Cardiac muscle cell (in vitro differentiated cells and primary cell): ENCODE results near the gene RIMBP2. TPM values are rescaled to one million over a fixed set of nuclear protein-coding genes. Genes with fewer than 3 reads are reported as not detected.

Source experiments
- DNase-seq, 2 donors: peaks; one replicate each; pipeline versions ENCODE4 v3.0.0 to v3.0.0-alpha.2; 2010 to 2017; ENCODE audit warnings: low read depth in 1 of 2, low spot score in 1 of 2
- H3K27ac ChIP-seq: fragments of 200-600 bp; sonication (generic); 2 replicates; pipeline ENCODE4 v1.5.1; 2016
- H3K27me3 ChIP-seq: fragments of 200-600 bp; sonication (generic); 2 replicates; pipeline ENCODE4 v1.6.0; 2016; ENCODE audit warnings: control low read depth
- H3K36me3 ChIP-seq: fragments of 200-600 bp; sonication (generic); 2 replicates; pipeline ENCODE4 v1.5.1; 2016; ENCODE audit warnings: control low read depth
- H3K4me1 ChIP-seq: fragments of 200-600 bp; sonication (generic); 2 replicates; pipeline ENCODE4 v1.8.1; 2017; ENCODE audit warnings: low read depth, mild to moderate bottlenecking, mixed run types
- H3K4me3 ChIP-seq: fragments of 200-600 bp; sonication (generic); 2 replicates; pipeline ENCODE4 v1.5.1; 2016; ENCODE audit warnings: mild to moderate bottlenecking
- H3K9me3 ChIP-seq: fragments of 200-600 bp; sonication (generic); 2 replicates; pipeline ENCODE4 v1.5.1; 2017; ENCODE audit warnings: low read depth, mild to moderate bottlenecking, control low read depth
- CTCF ChIP-seq: IDR thresholded peaks from 2 replicates; pipeline ENCODE4 v1.5.1; 2012; ENCODE audit warnings: low read depth, mild to moderate bottlenecking, low read length
- polyA plus RNA-seq: library from polyadenylated mRNA; unstranded; fragments of >200 nt; fragmentation: Nextera tagmentation; extraction: Ambion mirVana; gene quantifications from 2 replicates; pipeline ENCODE4 v1.2.1, GENCODE V29; 2016
- total RNA-seq: library from RNA; depleted of rRNA; stranded (reverse); fragments of >200 nt; gene quantifications from 2 replicates; pipeline ENCODE4 v1.2.3, GENCODE V29; 2016

RIMBP2 gene
- total and polyA plus RNA-seq, 2 experiments from 2014 or later = 2.6 to 10.5 TPM

DNA sequence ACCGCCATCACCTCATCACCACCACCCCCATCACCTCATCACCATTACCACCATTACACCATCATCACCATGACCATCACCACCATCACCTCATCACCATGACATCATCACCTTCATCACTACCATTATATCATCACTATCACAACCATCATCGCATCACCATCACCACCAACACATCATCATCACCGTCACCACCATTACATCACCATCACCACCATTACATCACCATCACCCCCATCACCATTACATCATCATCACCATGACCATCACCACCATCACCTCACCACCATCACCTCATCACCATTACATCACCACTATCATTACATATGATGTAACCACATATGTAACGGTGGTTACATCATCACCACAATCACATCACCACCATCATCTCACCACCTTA, 132.3 kb downstream of the RIMBP2 start:
- H3K4me3 ChIP-seq = no peak overlapping the region
- H3K27me3 ChIP-seq = no peaks in the 10 kb centered on the region
- H3K9me3 ChIP-seq = no peaks in the 10 kb centered on the region
- no peak overlapping the region for H3K27ac ChIP-seq
- TF ChIP-seq CTCF = no peak
- no peak for DNase-seq
- no peaks in the 10 kb centered on the region for H3K4me1 ChIP-seq
- H3K36me3 ChIP-seq = no peaks in the 10 kb centered on the region

DNA sequence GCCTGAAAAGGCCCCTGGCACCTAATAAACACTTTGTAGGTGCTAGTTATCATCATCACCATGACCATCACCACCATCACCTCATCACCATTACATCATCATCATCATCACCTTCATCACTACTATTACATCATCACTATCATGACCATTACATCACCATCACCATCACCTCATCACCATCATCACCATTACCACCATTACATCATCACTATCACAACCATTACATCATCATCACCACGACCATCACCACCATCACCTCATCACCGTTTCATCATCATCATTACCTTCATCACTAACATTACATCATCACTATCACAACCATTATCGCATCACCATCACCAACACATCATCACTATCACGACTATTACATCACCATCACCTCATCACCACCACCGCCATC, 132.8 kb downstream of the RIMBP2 start:
- no peak overlapping the region for H3K4me3 ChIP-seq
- no peaks in the 10 kb centered on the region for H3K27me3 ChIP-seq
- no peak overlapping the region for H3K27ac ChIP-seq
- no peaks in the 10 kb centered on the region for H3K9me3 ChIP-seq
- H3K4me1 ChIP-seq = no peaks in the 10 kb centered on the region
- DNase-seq = no peak
- no peak for TF ChIP-seq CTCF
- H3K36me3 ChIP-seq = no peaks in the 10 kb centered on the region

- Histone ChIP-seq H3K27me3 (no peaks in the 10 kb centered on the region), H3K9me3 (no peaks in the 10 kb centered on the region), H3K27ac (no peak overlapping the region), H3K4me3 (no peak overlapping the region), H3K36me3 (no peaks in the 10 kb centered on the region), H3K4me1 (no peaks in the 10 kb centered on the region)
- no peak for TF ChIP-seq CTCF
- DNase-seq = no peak
Observed at GRCh38 chr12:130582286-130582685, 133.8 kb downstream of the RIMBP2 start.

- DNase-seq = no peak
- Histone ChIP-seq H3K27ac (no peak overlapping the region), H3K9me3 (no peaks in the 10 kb centered on the region), H3K36me3 (no peaks in the 10 kb centered on the region), H3K4me1 (no peaks in the 10 kb centered on the region), H3K27me3 (no peaks in the 10 kb centered on the region), H3K4me3 (no peak overlapping the region)
- no peak for TF ChIP-seq CTCF
Observed at GRCh38 chr12:130581782-130582181, 134.3 kb downstream of the RIMBP2 start.

DNA sequence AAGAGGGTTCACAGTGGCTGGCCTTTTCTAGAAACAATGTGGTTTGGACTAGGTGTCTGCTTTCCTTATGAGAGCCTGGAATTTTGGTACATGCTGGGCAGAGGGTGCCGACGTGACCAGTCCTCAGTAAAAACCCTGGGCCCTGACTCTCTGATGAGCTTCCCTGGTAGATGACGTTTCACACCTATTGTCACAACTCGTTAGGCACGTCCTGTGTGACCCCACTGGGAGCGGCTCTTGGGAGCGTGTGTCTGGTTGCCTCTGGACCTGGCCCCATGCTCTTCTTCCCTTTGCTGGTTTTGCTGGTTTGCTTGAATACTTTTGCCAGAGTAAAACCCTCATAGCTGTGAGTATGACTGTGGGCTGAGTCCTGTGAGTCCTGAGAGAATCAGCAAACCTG, 136.9 kb downstream of the RIMBP2 start:
- Histone ChIP-seq H3K4me3 (no peak overlapping the region), H3K27ac (no peak overlapping the region), H3K36me3 (no peaks in the 10 kb centered on the region), H3K4me1 (no peaks in the 10 kb centered on the region), H3K27me3 (no peaks in the 10 kb centered on the region), H3K9me3 (no peaks in the 10 kb centered on the region)
- TF ChIP-seq CTCF = no peak
- DNase-seq = no peak

DNA sequence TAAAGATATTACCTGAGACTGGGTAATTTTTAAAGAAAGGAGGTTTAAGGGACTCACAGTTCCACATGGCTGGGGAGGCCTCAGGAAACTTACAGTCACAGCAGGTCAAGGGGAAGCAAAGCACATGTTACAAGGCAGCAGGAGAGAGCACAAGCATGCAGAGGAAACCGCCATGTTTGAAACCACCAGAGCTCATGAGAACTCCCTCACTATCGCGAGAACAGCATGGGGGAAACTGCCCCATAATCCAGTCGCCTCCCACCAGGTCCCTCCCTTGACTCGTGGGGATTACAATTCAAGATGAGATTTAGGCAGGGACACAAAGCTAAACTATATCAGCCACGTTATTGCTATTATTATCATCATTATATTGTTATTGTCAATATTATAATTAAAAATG, 138.7 kb downstream of the RIMBP2 start:
- H3K27me3 ChIP-seq = no peaks in the 10 kb centered on the region
- no peak overlapping the region for H3K27ac ChIP-seq
- H3K4me1 ChIP-seq = no peaks in the 10 kb centered on the region
- H3K4me3 ChIP-seq = no peak overlapping the region
- no peak for DNase-seq
- no peaks in the 10 kb centered on the region for H3K36me3 ChIP-seq
- no peaks in the 10 kb centered on the region for H3K9me3 ChIP-seq
- no peak for TF ChIP-seq CTCF
